Heart left ventricle (tissue), 16 donors: ENCODE results near the gene ADARB1. TPM values are rescaled to one million over a fixed set of nuclear protein-coding genes. Genes with fewer than 3 reads are reported as not detected.

Experiments used
- ATAC-seq, 4 donors: fragments of 200-7000 bp; cut with Tn5 transposase; one replicate each; pipeline ENCODE4 v1.9.1; 2020 to 2022; ENCODE audit warnings: moderate library complexity in 4 of 4, mild to moderate bottlenecking in 3 of 4, moderate number of reproducible peaks in 1 of 4
- DNase-seq, 5 donors: peaks; one replicate each; pipeline ENCODE4 v3.0.0-alpha.2; 2020
- H3K27ac ChIP-seq, 12 donors: fragments of 200-600 bp; sonication (generic) in 4 of 12; one replicate each; pipeline versions ENCODE4 v1.5.0 to v1.8.0; 2016 to 2022; ENCODE audit warnings: mild to moderate bottlenecking in 2 of 12
- H3K27me3 ChIP-seq, 9 donors: fragments of 200-600 bp; sonication (generic) in 2 of 9; one replicate each; pipeline versions ENCODE4 v1.5.1 to v1.8.0; 2016 to 2022; ENCODE audit warnings: mild to moderate bottlenecking in 3 of 9
- H3K36me3 ChIP-seq, 9 donors: fragments of 200-600 bp; sonication (generic) in 2 of 9; one replicate each; pipeline versions ENCODE4 v1.5.0 to v1.8.0; 2018 to 2022; ENCODE audit warnings: mild to moderate bottlenecking in 2 of 9
- H3K4me1 ChIP-seq, 12 donors: fragments of 200-600 bp; sonication (generic) in 4 of 12; one replicate each; pipeline versions ENCODE4 v1.5.0 to v1.8.0; 2016 to 2022; ENCODE audit warnings: mild to moderate bottlenecking in 3 of 12
- H3K4me3 ChIP-seq, 12 donors: fragments of 200-600 bp; sonication (generic) in 4 of 12; one replicate each; pipeline versions ENCODE4 v1.5.0 to v1.8.0; 2017 to 2022; ENCODE audit warnings: mild to moderate bottlenecking in 9 of 12, moderate library complexity in 4 of 12
- H3K9me3 ChIP-seq, 12 donors: fragments of 200-600 bp; sonication (generic) in 4 of 12; one replicate each; pipeline versions ENCODE4 v1.5.0 to v1.8.0; 2016 to 2022; ENCODE audit warnings: mild to moderate bottlenecking in 1 of 12
- CTCF ChIP-seq, 12 donors: fragments of 200-600 bp; sonication (generic) in 4 of 12; IDR thresholded peaks; one replicate each; pipeline versions ENCODE4 v1.5.0 to v1.8.0; 2018 to 2022; ENCODE audit warnings: antibody characterized with exemption in 12 of 12, mild to moderate bottlenecking in 5 of 12
- POLR2A ChIP-seq, 2 donors: fragments of 450-650 bp; IDR thresholded peaks; one replicate each; pipeline ENCODE4 v1.6.1; 2017; ENCODE audit warnings: antibody characterized with exemption in 2 of 2, mild to moderate bottlenecking in 2 of 2, moderate library complexity in 2 of 2
- WGBS, 4 donors: extraction: QIAGEN DNeasy Blood & Tissue Kit in 2 of 4; methylation state at CpG; one replicate each; pipeline versions ENCODE4 v1.1.5 to v1.1.7; 2013 to 2018; 5-methylcytosine and 5-hydroxymethylcytosine counted together
- intact Hi-C, 10 donors: fragments of 100-400 bp; cut with DNase I; formaldehyde crosslinking; loops; one replicate each; pipeline versions ENCODE4 v1.11.1 to v1.14.2; 2022
- polyA plus RNA-seq, 2 donors: library from polyadenylated mRNA; stranded (reverse); fragments of 200-250 nt; gene quantifications; one replicate each; pipeline ENCODE4 v1.2.3, GENCODE V29; 2013
- total RNA-seq, 9 donors: library from RNA; depleted of rRNA in 2 of 9; stranded (reverse); fragments of >200 nt in 2 of 9; fragmentation: NEBNext Ultra II Directional in 3 of 9; extraction: Animal tissue kit (Norgen Biotek cat#: 25700) in 3 of 9; gene quantifications; one replicate each; pipeline versions ENCODE4 v1.1.0 to v1.2.4, GENCODE V29; 2016 to 2023
- donor health status: ischemic (EF 13 %, LVEDD 7.1; RV severe dilation, severe dysfunction).
- donor health status: healthy with polysubstance abuse.
- donor health status: DM: no; HTN: yes; CAD: no.
- donor health status: DM: no; HTN: no; CAD: no.
- donor health status: ischemic (EF 25% LVEDD 6.9; RV normal size, moderate dysfunction).
- donor health status: ischemic (EF 25% LVEDD 5.7; RV mildly dilated, moderate dysfunction).
- donor health status: healthy.
- donor health status: DM: yes; HTN: yes; CAD: no.
- donor health status: ischemic (EF 35%, LVEDD 5.7; RV mildly dilated, moderate dysfunction).
- donor health status: nonischemic (EF 11% LVEDD 7.7; RV severe dilation, severe dysfunction).
- donor health status: DM: yes; HTN: yes; CAD: no.
- donor health status: PGD.
- donor health status: ischemic (EF 29% LVEDD 5.4; RV normal size, mild dysfunction).
- donor health status: nonischemic (EF 23%, LVEDD 6.1; RV moderate dilation, normal function).

Gene ADARB1
- total and polyA plus RNA-seq, 11 donors, result 6.9 to 16.3 (median 12.0) TPM

- Histone ChIP-seq H3K9me3 (no peaks in the 10 kb centered on the region), H3K4me1 (peaks cover 0 to 25% (median 5%) of the 10 kb centered on the region in 12 donors), H3K36me3 (peaks cover 0 to 23% (median 19%) of the 10 kb centered on the region in 9 donors), H3K27ac (no peak overlapping the region), H3K27me3 (no peaks in the 10 kb centered on the region), H3K4me3 (no peak overlapping the region)
- no peak for ATAC-seq
- no peak for DNase-seq
- intact Hi-C loops, result no loop called here
- TF ChIP-seq CTCF (IDR thresholded peaks at IDR 0.05) (no peak), POLR2A (IDR thresholded peaks at IDR 0.05) (no peak)
- WGBS, 4 donors, result 93 to 98% (median 97%) methylated on average over 8 of the region's 8 CpGs
Observed at GRCh38 chr21:45170987-45171386, 96.6 kb downstream of the ADARB1 start.

- no peak for DNase-seq
- intact Hi-C loops, result no loop called here
Observed at GRCh38 chr21:45172420-45172819, 98.0 kb downstream of the ADARB1 start.

GRCh38 chr21:45175326-45176095 lies 101.1 kb downstream of the ADARB1 start:
- H3K36me3 ChIP-seq, result peaks cover 0 to 59% (median 49%) of the 10 kb centered on the region in 9 donors
- no peaks in the 10 kb centered on the region for H3K4me1 ChIP-seq
- intact Hi-C loops, result no loop called here
- DNase-seq (no peak), ATAC-seq (no peak)
- H3K27ac ChIP-seq, result no peak overlapping the region
- no peaks in the 10 kb centered on the region for H3K27me3 ChIP-seq
- no peaks in the 10 kb centered on the region for H3K9me3 ChIP-seq
- no peak for TF ChIP-seq POLR2A (IDR thresholded peaks at IDR 0.05)
- no peak for TF ChIP-seq CTCF (IDR thresholded peaks at IDR 0.05)
- WGBS, 4 donors, result 94 to 97% (median 96%) methylated on average over 12 of the region's 12 CpGs
- H3K4me3 ChIP-seq, result no peak overlapping the region

More at GRCh38 chr21:45172420-45172819, 98.0 kb downstream of the ADARB1 start:
- peaks cover 0 to 25% (median 5%) of the 10 kb centered on the region in 12 donors for H3K4me1 ChIP-seq
- H3K27ac ChIP-seq, result no peak overlapping the region
- ATAC-seq, result no peak
- peaks cover 0 to 37% (median 30%) of the 10 kb centered on the region in 9 donors for H3K36me3 ChIP-seq
- H3K4me3 ChIP-seq, result no peak overlapping the region
- WGBS, 4 donors, result 94 to 96% (median 95%) methylated on average over 10 of the region's 10 CpGs
- no peaks in the 10 kb centered on the region for H3K9me3 ChIP-seq
- TF ChIP-seq POLR2A (IDR thresholded peaks at IDR 0.05) (no peak), CTCF (IDR thresholded peaks at IDR 0.05) (no peak)
- H3K27me3 ChIP-seq, result no peaks in the 10 kb centered on the region

- Histone ChIP-seq H3K36me3 (peaks cover 0 to 65% (median 55%) of the 10 kb centered on the region in 9 donors), H3K4me1 (no peaks in the 10 kb centered on the region), H3K27me3 (no peaks in the 10 kb centered on the region), H3K4me3 (no peak overlapping the region), H3K27ac (no peak overlapping the region), H3K9me3 (no peaks in the 10 kb centered on the region)
- no peak for ATAC-seq
- DNase-seq, result no peak
- intact Hi-C loops, result no loop called here
- TF ChIP-seq POLR2A (IDR thresholded peaks at IDR 0.05) (no peak), CTCF (IDR thresholded peaks at IDR 0.05) (no peak)
- 95 to 96% (median 96%) methylated on average over 16 of the region's 16 CpGs for WGBS, 4 donors
Observed at GRCh38 chr21:45176141-45176540, 101.8 kb downstream of the ADARB1 start.
